Measurements from ENCODE around the gene AMN1.

The AMN1 gene

GRCh38 chr12:31655792-31656191 is 73.0 kb downstream of the AMN1 start:
- Histone ChIP-seq H3K36me3 (replicated peaks) (no peaks in the 10 kb centered on the region), H3K27me3 (ENCODE audit: low read depth) (0 out of 2 replicates have a peak, but pooled peaks cover 4% of the 10 kb centered on the region), H3K4me1 (peaks cover 2% of the 10 kb centered on the region), H3K4me3 (no peak overlapping the region), H3K9me3 (no peaks in the 10 kb centered on the region)
- DNase-seq (ENCODE audit: low spot score in 2 of 2): no peak
- in situ Hi-C loops (cut with MboI; ENCODE audit: low sequenced_read_pairs): loop anchor here (10.0 to 25.0 kb wide), 2 partner anchors 649 to 1007 kb away; no protein-coding TSS in a partner anchor

- Histone ChIP-seq H3K36me3 (replicated peaks) (no peaks in the 10 kb centered on the region), H3K9me3 (no peaks in the 10 kb centered on the region), H3K4me3 (no peak overlapping the region), H3K27me3 (ENCODE audit: low read depth) (0 out of 2 replicates have a peak, but pooled peaks cover 4% of the 10 kb centered on the region), H3K4me1 (peaks cover 2% of the 10 kb centered on the region)
- in situ Hi-C loops (cut with MboI; ENCODE audit: low sequenced_read_pairs): loop anchor here (10.0 to 25.0 kb wide), 2 partner anchors 650 to 1007 kb away; no protein-coding TSS in a partner anchor
- no peak for DNase-seq (ENCODE audit: low spot score in 2 of 2)
Measured at GRCh38 chr12:31655208-31655607, 73.6 kb downstream of the AMN1 start.

GRCh38 chr12:31651893-31652521 is 76.8 kb downstream of the AMN1 start:
- 0 out of 2 replicates have a peak, but pooled peaks cover 4% of the 10 kb centered on the region for H3K27me3 ChIP-seq (ENCODE audit: low read depth)
- peaks cover 3% of the 10 kb centered on the region; the same call in 1 of the 2 replicates for H3K4me1 ChIP-seq
- no peaks in the 10 kb centered on the region for H3K9me3 ChIP-seq
- no peak overlapping the region for H3K4me3 ChIP-seq
- H3K36me3 ChIP-seq (replicated peaks): no peaks in the 10 kb centered on the region
- no peak for DNase-seq (ENCODE audit: low spot score in 2 of 2)
- in situ Hi-C loops (cut with MboI; ENCODE audit: low sequenced_read_pairs): loop anchor here (10.0 to 25.0 kb wide), 2 partner anchors 653 to 1010 kb away; no protein-coding TSS in a partner anchor

GRCh38 chr12:31650918-31651317 is 77.9 kb downstream of the AMN1 start:
- no peaks in the 10 kb centered on the region for H3K36me3 ChIP-seq (replicated peaks)
- H3K9me3 ChIP-seq: no peaks in the 10 kb centered on the region
- in situ Hi-C loops (cut with MboI; ENCODE audit: low sequenced_read_pairs): loop anchor here (10.0 to 25.0 kb wide), 2 partner anchors 654 to 1011 kb away; no protein-coding TSS in a partner anchor
- peaks cover 8% of the 10 kb centered on the region; the same call in 1 of the 2 replicates for H3K4me1 ChIP-seq
- 0 out of 2 replicates have a peak, but pooled peaks cover 4% of the 10 kb centered on the region for H3K27me3 ChIP-seq (ENCODE audit: low read depth)
- H3K4me3 ChIP-seq: no peak overlapping the region
- DNase-seq (ENCODE audit: low spot score in 2 of 2): no peak

GRCh38 chr12:31647086-31647491 is 81.7 kb downstream of the AMN1 start:
- no peaks in the 10 kb centered on the region for H3K36me3 ChIP-seq (replicated peaks)
- no peaks in the 10 kb centered on the region for H3K27me3 ChIP-seq (ENCODE audit: low read depth)
- H3K9me3 ChIP-seq: no peaks in the 10 kb centered on the region
- peaks cover 8% of the 10 kb centered on the region; the same call in 1 of the 2 replicates for H3K4me1 ChIP-seq
- in situ Hi-C loops (cut with MboI; ENCODE audit: low sequenced_read_pairs): no loop called here
- no peak overlapping the region for H3K4me3 ChIP-seq
- peak in 1 of 2 experiments; percentile 21 for DNase-seq (ENCODE audit: low spot score in 2 of 2)

GRCh38 chr12:31645924-31646323 is 82.9 kb downstream of the AMN1 start:
- no peak for DNase-seq (ENCODE audit: low spot score in 2 of 2)
- Histone ChIP-seq H3K4me1 (peaks cover 8% of the 10 kb centered on the region; the same call in 1 of the 2 replicates), H3K9me3 (no peaks in the 10 kb centered on the region), H3K27me3 (ENCODE audit: low read depth) (no peaks in the 10 kb centered on the region), H3K36me3 (replicated peaks) (no peaks in the 10 kb centered on the region), H3K4me3 (no peak overlapping the region)
- in situ Hi-C loops (cut with MboI; ENCODE audit: low sequenced_read_pairs): no loop called here

GRCh38 chr12:31644536-31644935 is 84.3 kb downstream of the AMN1 start:
- Histone ChIP-seq H3K4me3 (no peak overlapping the region), H3K9me3 (no peaks in the 10 kb centered on the region), H3K4me1 (peaks cover 8% of the 10 kb centered on the region; the same call in 1 of the 2 replicates), H3K27me3 (ENCODE audit: low read depth) (no peaks in the 10 kb centered on the region), H3K36me3 (replicated peaks) (no peaks in the 10 kb centered on the region)
- in situ Hi-C loops (cut with MboI; ENCODE audit: low sequenced_read_pairs): no loop called here
- no peak for DNase-seq (ENCODE audit: low spot score in 2 of 2)

- in situ Hi-C loops (cut with MboI; ENCODE audit: low sequenced_read_pairs): no loop called here
- Histone ChIP-seq H3K36me3 (replicated peaks) (no peaks in the 10 kb centered on the region), H3K4me3 (no peak overlapping the region), H3K9me3 (no peaks in the 10 kb centered on the region), H3K27me3 (ENCODE audit: low read depth) (no peaks in the 10 kb centered on the region), H3K4me1 (peaks cover 1% of the 10 kb centered on the region; the same call in 1 of the 2 replicates)
- DNase-seq (ENCODE audit: low spot score in 2 of 2): no peak
Measured at GRCh38 chr12:31641509-31642090, 87.2 kb downstream of the AMN1 start.

GRCh38 chr12:31634620-31635019 is 94.2 kb downstream of the AMN1 start:
- DNase-seq (ENCODE audit: low spot score in 2 of 2): no peak
- in situ Hi-C loops (cut with MboI; ENCODE audit: low sequenced_read_pairs): loop anchor here (5.0 kb wide), 1 partner anchor 227 kb away; no protein-coding TSS in a partner anchor
- no peak overlapping the region for H3K4me3 ChIP-seq
- H3K36me3 ChIP-seq (replicated peaks): no peaks in the 10 kb centered on the region
- no peaks in the 10 kb centered on the region for H3K27me3 ChIP-seq (ENCODE audit: low read depth)
- no peaks in the 10 kb centered on the region for H3K9me3 ChIP-seq
- H3K4me1 ChIP-seq: peaks cover 8% of the 10 kb centered on the region

GRCh38 chr12:31633464-31633863 is 95.4 kb downstream of the AMN1 start:
- Histone ChIP-seq H3K36me3 (replicated peaks) (no peaks in the 10 kb centered on the region), H3K27me3 (ENCODE audit: low read depth) (no peaks in the 10 kb centered on the region), H3K9me3 (no peaks in the 10 kb centered on the region), H3K4me1 (peaks cover 8% of the 10 kb centered on the region), H3K4me3 (no peak overlapping the region)
- no peak for DNase-seq (ENCODE audit: low spot score in 2 of 2)
- in situ Hi-C loops (cut with MboI; ENCODE audit: low sequenced_read_pairs): no loop called here

GRCh38 chr12:31631809-31632208 is 97.0 kb downstream of the AMN1 start:
- in situ Hi-C loops (cut with MboI; ENCODE audit: low sequenced_read_pairs): no loop called here

GRCh38 chr12:31631023-31631724 is 97.6 kb downstream of the AMN1 start:
- in situ Hi-C loops (cut with MboI; ENCODE audit: low sequenced_read_pairs): no loop called here
- peaks cover 8% of the 10 kb centered on the region for H3K4me1 ChIP-seq
- peak in 1 of 2 experiments; percentile 48 for DNase-seq (ENCODE audit: low spot score in 2 of 2)
- no peaks in the 10 kb centered on the region for H3K27me3 ChIP-seq (ENCODE audit: low read depth)
- H3K9me3 ChIP-seq: no peaks in the 10 kb centered on the region
- H3K4me3 ChIP-seq: no peak overlapping the region
- H3K36me3 ChIP-seq (replicated peaks): no peaks in the 10 kb centered on the region

More at GRCh38 chr12:31631809-31632208, 97.0 kb downstream of the AMN1 start:
- DNase-seq (ENCODE audit: low spot score in 2 of 2): no peak
- Histone ChIP-seq H3K27me3 (ENCODE audit: low read depth) (no peaks in the 10 kb centered on the region), H3K9me3 (no peaks in the 10 kb centered on the region), H3K36me3 (replicated peaks) (no peaks in the 10 kb centered on the region), H3K4me3 (no peak overlapping the region), H3K4me1 (peaks cover 8% of the 10 kb centered on the region)

GRCh38 chr12:31629756-31630732 is 98.8 kb downstream of the AMN1 start:
- H3K9me3 ChIP-seq: no peaks in the 10 kb centered on the region
- in situ Hi-C loops (cut with MboI; ENCODE audit: low sequenced_read_pairs): no loop called here
- H3K36me3 ChIP-seq (replicated peaks): no peaks in the 10 kb centered on the region
- no peak overlapping the region for H3K4me3 ChIP-seq
- DNase-seq (ENCODE audit: low spot score in 2 of 2): no peak
- H3K27me3 ChIP-seq (ENCODE audit: low read depth): no peaks in the 10 kb centered on the region
- H3K4me1 ChIP-seq: peaks cover 8% of the 10 kb centered on the region

All from HAP-1 (cell line).